22Rv1 (cell line): Measurements from ENCODE around the gene MUSK.

Experiments used
- H3K27ac ChIP-seq: fragments of 450-650 bp; 2 replicates; pipeline ENCODE4 v1.5.1; 2017
- ZFX ChIP-seq: fragments of 450-650 bp; IDR thresholded peaks from 2 replicates; pipeline ENCODE4 v1.6.1; 2017; ENCODE audit warnings: antibody characterized with exemption, borderline replicate concordance
- TF ChIP-seq, protein P1 (sequence below): fragments of 450-650 bp; IDR thresholded peaks from 2 replicates; pipeline ENCODE4 v1.5.1; 2017; ENCODE audit warnings: mild to moderate bottlenecking

Gene MUSK

GRCh38 chr9:110668570-110669167 is at the start of gene MUSK:
Gene MUSK (plus strand): TSS chr9:110668791. CDS start chr9:110668905, 114 bp downstream.
- no peak within 1 kb of the TSS for H3K27ac ChIP-seq
- TF ChIP-seq, protein P1, sequence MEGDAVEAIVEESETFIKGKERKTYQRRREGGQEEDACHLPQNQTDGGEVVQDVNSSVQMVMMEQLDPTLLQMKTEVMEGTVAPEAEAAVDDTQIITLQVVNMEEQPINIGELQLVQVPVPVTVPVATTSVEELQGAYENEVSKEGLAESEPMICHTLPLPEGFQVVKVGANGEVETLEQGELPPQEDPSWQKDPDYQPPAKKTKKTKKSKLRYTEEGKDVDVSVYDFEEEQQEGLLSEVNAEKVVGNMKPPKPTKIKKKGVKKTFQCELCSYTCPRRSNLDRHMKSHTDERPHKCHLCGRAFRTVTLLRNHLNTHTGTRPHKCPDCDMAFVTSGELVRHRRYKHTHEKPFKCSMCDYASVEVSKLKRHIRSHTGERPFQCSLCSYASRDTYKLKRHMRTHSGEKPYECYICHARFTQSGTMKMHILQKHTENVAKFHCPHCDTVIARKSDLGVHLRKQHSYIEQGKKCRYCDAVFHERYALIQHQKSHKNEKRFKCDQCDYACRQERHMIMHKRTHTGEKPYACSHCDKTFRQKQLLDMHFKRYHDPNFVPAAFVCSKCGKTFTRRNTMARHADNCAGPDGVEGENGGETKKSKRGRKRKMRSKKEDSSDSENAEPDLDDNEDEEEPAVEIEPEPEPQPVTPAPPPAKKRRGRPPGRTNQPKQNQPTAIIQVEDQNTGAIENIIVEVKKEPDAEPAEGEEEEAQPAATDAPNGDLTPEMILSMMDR: no peak
- TF ChIP-seq ZFX: no peak

DNA sequence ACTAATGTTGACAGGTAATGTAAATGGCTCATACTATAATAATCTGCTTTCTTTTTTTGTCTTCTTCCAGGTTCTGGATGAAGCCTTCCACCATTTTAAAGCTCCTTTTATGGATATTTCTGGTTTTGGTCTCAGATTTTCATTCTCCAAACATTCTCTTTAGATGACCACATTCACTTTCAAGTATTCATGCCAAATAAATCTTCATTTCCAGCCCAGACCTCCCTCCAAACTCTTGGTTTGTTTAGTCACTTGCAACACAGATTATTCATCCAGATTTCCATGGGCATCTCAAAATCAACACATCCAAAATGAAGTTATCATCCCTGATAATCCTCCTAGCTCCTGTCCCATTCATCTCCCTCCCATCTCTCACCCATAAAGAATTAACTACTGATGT is 48.8 kb upstream of the MUSK start:
- H3K27ac ChIP-seq: no peak overlapping the region
- TF ChIP-seq, protein P1: no peak
- no peak for TF ChIP-seq ZFX

GRCh38 chr9:110620726-110621125 is 47.9 kb upstream of the MUSK start:
- TF ChIP-seq, protein P1: no peak
- H3K27ac ChIP-seq: no peak overlapping the region

DNA sequence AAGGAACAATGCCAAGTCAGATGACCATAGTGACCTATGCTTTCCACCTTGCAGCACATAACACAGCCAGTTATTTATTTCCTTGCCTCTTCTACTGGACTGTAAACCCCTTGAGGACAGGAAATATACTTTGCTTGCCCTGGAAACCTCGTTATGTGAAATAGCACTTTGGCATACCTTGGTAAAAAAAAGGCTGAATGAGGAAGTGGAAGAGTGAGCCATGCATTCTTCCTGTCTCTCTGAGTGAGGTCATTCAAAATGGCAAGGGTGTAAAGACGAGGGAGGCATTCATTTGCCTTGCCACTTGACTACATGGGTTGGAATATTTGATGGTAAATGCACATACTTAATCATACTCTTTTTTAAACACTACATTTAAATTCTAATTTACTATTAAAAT is 46.2 kb upstream of the MUSK start:
- TF ChIP-seq, protein P1: no peak
- no peak for TF ChIP-seq ZFX

DNA sequence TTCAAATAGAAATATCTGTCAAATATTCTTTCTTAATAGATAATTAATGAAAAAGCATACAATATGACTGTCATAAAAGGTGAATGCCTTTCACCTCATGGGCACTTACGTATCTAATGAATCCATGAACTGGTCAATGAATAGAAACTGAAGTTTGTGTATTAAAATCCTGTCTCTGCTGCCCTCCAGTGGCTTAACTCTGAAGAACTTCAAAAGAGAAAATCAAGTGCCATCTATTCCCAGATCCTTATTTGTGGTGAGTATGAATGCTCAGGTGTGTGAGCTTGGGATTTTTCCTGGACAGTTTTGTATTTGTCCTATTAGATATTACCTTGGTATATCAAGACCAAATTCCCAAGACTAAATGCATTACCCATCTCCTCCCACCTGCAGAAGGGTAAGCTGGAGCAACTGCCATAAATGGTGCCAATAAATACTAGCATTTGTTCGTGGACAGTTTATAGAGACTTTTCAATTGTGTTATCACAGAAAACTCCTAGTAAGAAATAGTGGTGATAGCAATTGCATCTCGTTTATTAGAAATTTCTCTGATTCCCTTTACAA is 45.0 kb upstream of the MUSK start:
- H3K27ac ChIP-seq: no peak overlapping the region
- no peak for TF ChIP-seq ZFX
- TF ChIP-seq, protein P1: peak; percentile 82

More for the DNA sequence above, 46.2 kb upstream of the MUSK start:
- H3K27ac ChIP-seq: no peak overlapping the region

- TF ChIP-seq ZFX: no peak
- TF ChIP-seq, protein P1: no peak
- H3K27ac ChIP-seq: no peak overlapping the region
Measured at GRCh38 chr9:110626101-110626829, 42.3 kb upstream of the MUSK start.

- TF ChIP-seq, protein P1: no peak
- no peak for TF ChIP-seq ZFX
- no peak overlapping the region for H3K27ac ChIP-seq
Measured at GRCh38 chr9:110635589-110635988, 33.0 kb upstream of the MUSK start.
